GM08714 (cell line): ENCODE measurements around the gene MCTP1.

Experiments used
- H3K4me3 ChIP-seq: fragments of 200-500 bp; sonication (Bioruptor generic); 2 replicates; pipeline ENCODE4 v1.5.1; 2014; ENCODE audit warnings: mild to moderate bottlenecking, low read length, inconsistent platforms
- ZNF274 ChIP-seq: IDR thresholded peaks from 2 replicates; pipeline ENCODE4 v1.6.1; 2012; ENCODE audit warnings: mild to moderate bottlenecking, low read depth, low read length

MCTP1 gene

GRCh38 chr5:95044096-95044495 is 240.8 kb downstream of the MCTP1 start:
- no peak overlapping the region for H3K4me3 ChIP-seq
- TF ChIP-seq ZNF274 = no peak

DNA sequence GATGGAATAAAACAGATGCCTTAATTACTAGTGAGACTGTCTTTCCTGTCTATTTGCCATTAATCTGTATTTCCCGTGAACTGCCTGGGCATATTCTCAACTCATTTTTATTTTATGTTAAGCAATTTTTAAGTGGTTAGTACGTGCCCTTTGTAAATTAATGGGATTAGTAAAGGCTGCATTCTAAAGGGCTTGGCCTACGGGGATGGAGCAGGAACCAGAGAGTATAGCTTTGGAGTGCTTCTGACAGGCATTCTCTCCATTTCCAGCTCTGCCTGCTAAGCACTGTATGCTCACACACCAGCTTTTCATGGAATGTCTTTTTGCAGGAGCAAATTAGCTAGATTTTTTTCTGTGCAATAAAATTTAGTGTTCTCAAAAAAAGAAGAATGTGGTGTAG is 241.2 kb downstream of the MCTP1 start:
- no peak overlapping the region for H3K4me3 ChIP-seq
- TF ChIP-seq ZNF274 = no peak

DNA sequence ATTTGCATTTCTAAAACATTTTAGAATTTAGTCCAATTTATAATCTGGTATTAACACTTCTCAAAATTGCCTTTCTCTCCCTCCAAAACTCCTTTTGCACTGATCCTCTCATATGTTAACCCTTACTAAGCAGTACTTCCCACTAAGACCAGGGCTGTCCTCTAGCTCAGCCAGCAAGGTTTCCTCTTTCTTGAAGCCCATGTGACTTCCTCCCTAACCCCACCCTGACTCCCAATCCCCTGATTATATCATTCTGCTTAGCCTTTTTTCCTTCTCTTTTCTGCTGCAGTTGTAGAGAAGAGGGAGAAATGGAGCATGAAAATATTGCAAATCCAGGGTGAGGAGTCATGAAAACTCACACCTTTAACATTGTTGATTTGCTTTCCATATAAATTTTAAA is 241.7 kb downstream of the MCTP1 start:
- TF ChIP-seq ZNF274 = no peak
- H3K4me3 ChIP-seq = no peak overlapping the region

DNA sequence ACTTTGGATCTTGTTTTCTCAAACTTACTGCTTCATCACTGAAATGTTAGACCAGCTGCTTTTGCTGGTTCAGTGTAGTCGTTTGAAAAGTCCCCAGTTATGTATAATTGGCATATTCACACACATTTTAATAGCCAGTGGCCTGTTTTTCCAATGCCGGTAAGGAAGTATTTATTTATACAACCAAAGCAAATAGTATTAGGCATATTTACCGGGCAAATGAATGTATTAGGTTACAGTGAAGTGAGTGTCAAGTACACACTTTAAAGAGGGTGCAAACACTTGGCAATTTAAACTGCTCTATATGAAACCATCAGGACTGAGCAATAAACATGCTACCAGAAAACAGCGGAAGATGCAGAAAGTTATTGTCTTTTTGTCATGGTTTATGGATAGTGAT is 242.9 kb downstream of the MCTP1 start:
- no peak for TF ChIP-seq ZNF274
- no peak overlapping the region for H3K4me3 ChIP-seq

DNA sequence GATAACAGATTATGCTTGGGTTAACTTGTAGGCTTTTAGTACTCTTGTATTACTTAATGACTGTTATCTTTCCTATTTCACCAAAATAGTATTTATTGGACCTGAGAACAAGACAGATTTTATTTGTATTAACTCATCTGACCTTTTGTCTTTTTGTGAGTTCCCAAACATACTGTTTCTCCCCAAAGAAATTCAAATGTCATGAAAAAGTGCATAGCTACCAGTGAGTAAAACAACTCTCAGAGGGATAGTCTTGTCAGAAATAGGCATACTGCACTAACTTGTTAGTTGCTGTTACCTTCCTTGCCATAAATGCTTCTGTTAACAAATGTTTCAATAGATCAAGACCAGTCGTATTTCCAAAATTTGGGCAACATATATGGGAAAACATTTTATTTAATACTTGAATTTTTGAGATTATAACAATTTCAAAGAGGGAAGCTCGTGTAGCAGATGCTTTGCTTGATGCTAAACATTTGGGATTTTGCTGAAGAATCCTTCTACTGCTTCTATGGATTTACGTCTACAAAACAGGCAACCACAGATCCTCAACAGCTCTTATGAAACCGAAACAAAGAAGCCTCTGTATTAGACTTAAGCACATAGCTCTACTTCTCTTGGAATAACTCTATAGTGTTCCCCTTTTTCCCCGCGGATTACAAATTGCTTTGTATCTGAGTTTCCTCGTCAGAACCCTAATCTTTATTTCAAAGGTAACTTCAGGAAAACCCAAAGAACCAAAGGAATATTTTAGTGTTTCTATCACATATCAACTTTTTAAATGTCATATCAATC is 248.8 kb downstream of the MCTP1 start:
- TF ChIP-seq ZNF274 = no peak
- H3K4me3 ChIP-seq = no peak overlapping the region

GRCh38 chr5:95032801-95033200 is 252.1 kb downstream of the MCTP1 start:
- no peak for TF ChIP-seq ZNF274

GRCh38 chr5:95029569-95030366 is 255.1 kb downstream of the MCTP1 start:
- H3K4me3 ChIP-seq = no peak overlapping the region; the same call in 1 of the 2 replicates
- no peak for TF ChIP-seq ZNF274

More at GRCh38 chr5:95032801-95033200, 252.1 kb downstream of the MCTP1 start:
- no peak overlapping the region for H3K4me3 ChIP-seq

GRCh38 chr5:95027775-95028174 is 257.1 kb downstream of the MCTP1 start:
- no peak for TF ChIP-seq ZNF274

DNA sequence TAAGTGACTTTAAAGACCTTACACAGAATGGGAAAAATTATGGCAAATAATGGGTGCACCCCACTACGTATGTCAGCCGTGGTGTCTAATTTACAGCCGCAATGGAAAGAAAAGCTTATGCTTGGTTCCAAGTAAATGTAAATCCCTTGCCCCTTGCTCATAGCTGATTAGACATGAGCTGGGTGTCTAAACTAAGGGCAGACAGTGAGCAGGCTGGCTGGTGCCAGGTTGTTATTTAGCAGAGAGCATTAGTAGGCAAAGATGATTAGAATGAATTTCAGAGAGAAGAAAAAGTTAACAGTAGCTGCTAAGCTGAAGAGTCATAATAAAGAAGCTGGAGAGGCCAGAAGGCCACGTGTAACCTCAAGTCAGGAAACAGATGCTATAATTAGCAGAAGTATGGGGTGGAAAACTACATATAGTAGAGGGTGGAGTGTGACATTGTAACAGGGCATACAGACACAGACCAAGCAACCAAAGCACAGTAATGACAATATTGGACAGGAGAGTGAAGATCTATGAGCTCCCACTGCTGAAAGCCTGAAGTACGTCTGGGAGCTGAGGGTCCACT is 257.7 kb downstream of the MCTP1 start:
- TF ChIP-seq ZNF274 = no peak
- H3K4me3 ChIP-seq = peak overlapping the region; percentile 53; the same call in 1 of the 2 replicates

More at GRCh38 chr5:95027775-95028174, 257.1 kb downstream of the MCTP1 start:
- peak overlapping the region; percentile 53; the same call in 1 of the 2 replicates for H3K4me3 ChIP-seq

DNA sequence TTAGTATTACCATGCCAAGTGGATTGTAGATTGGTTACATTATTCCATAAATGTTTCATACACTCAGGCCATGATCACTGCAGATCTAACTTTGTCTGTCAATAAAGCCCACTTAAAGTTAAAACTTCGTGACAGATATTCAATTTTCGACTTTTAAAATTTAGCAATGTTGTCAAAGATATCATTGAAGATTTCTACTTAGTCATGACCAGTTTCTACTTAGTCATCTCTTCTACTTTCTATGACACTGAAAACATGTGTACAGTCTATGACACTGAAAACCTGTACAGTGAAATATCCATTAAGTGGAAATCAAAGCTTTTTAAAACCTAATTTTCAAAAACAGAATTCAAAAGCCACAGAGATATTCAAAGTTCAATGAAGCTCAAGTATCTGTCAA is 258.2 kb downstream of the MCTP1 start:
- no peak for TF ChIP-seq ZNF274
- H3K4me3 ChIP-seq = no peak overlapping the region

GRCh38 chr5:95022967-95023695 is 261.8 kb downstream of the MCTP1 start:
- H3K4me3 ChIP-seq = peak overlapping the region; percentile 43; the same call in 1 of the 2 replicates
- TF ChIP-seq ZNF274 = no peak

- no peak for TF ChIP-seq ZNF274
Measured at GRCh38 chr5:95020345-95020744, 264.5 kb downstream of the MCTP1 start.

DNA sequence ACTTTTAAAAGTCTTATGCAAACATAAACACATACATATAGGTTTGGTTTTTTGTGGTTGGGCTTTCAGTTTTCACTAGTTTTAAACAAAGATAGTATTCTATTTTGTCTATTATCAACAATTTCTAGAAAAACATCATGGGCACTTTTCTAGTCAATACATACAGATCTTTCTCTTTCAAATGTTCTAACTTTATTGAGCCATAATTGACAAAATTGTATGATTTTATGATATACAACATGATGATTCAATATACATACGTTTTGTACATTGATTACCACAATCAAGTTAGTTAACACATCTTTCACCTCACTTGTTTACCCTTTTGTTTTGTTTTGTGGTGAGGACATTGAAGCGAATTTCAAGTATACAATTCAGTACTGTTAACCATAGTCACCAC is 265.9 kb downstream of the MCTP1 start:
- TF ChIP-seq ZNF274 = no peak
- no peak overlapping the region for H3K4me3 ChIP-seq

More at GRCh38 chr5:95020345-95020744, 264.5 kb downstream of the MCTP1 start:
- H3K4me3 ChIP-seq = no peak overlapping the region

DNA sequence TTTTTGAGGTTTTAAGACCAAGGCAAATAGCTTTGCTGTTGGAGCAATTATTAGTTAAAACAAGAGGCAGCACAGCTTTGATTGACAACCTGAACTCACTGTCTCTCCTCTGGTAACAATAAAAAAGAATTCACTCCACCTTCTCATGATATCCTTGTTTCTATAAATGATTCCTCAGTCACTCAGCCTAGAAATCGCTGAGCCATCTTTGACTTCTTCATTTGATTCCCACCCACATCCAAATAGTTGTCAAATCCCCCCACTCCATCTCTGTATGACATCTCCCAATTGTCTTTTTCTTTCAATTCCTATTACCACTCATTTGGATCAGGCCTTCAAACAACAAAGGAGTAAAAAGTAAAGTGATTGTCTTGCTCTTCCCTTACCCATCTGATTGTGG is 266.4 kb downstream of the MCTP1 start:
- no peak overlapping the region for H3K4me3 ChIP-seq
- no peak for TF ChIP-seq ZNF274

DNA sequence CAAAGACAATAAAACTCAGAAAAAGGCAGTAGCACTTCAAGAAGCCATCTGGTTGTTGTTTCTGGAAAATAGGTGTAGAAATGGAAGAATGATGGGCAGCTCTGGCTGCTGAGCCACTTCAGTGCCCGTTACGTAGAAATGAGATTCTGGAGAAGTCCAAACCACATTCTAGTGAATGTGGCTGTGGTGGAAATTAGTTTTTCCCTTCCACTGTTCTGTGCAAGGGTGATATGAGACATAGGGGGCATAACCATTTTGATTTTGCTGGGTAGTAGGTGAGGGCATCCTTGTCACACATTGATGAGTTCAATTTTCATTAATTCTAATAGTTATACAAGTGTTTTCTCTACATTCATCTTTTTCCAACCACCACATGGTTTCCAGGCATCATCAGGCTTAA is 275.1 kb downstream of the MCTP1 start:
- no peak overlapping the region for H3K4me3 ChIP-seq
- TF ChIP-seq ZNF274 = no peak
